ENCODE measurements around the gene NRXN3.

The NRXN3 gene

DNA sequence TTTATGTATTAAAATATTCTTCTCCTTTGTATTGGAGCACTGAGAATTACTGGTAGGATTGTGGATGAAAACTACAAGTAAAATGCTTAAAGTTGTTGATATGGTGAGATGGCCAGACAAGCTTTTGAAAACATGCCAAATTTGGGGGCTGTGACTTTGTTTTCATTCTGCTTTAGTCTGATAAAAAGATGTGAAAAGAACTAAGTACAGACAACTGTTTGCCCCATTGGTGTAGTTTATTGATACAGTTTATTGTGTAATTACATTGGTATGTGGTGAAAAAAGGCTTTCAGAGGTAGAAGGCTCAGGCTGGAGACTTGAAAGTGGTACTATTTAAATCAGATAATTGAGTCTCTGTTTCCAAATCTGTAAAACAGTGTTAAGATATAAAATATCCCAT is 1294.3 kb downstream of the NRXN3 start:
- no peak for DNase-seq

DNA sequence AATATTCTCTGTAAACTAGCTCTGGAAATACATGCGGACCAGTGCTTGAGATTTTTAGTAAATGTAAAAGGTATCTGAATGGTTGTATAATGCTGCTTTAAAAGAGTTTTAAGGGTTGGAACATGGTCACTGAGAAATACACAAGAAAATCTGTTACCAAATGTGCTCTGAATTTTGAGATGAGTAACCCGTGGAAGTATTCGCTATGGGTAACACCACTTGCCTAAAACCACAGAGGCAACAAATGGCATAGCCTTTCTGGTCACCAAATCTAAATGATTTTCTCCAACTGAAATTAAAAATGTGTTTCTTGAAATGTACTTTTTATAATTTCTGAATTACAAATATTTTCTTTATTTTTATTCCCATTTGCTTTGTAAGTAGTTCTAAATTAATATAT is 1295.5 kb downstream of the NRXN3 start:
- DNase-seq: no peak

DNA sequence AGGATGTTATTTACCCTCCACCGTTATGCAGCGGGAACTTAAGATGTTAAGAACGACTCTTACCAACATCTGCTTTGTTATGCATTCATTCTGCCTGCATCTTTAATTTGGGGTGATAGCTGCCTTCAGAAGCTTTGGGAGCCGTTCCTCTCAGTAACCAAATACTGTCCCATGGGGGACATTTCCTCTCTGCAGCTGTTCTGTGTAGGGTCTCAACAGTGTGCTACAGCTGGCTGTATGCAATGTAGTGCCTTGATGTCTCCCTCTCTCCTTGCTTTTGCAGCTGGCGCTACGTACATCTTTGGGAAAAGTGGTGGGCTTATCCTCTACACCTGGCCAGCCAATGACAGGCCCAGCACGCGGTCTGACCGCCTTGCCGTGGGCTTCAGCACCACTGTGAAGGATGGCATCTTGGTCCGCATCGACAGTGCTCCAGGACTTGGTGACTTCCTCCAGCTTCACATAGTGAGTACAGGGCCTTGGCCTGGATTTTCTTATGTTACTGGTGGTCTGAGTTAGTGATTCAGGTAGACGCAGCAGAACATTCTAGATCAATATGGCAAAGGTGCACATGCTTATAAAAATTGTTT is 1296.9 kb downstream of the NRXN3 start:
- DNase-seq: no peak

DNA sequence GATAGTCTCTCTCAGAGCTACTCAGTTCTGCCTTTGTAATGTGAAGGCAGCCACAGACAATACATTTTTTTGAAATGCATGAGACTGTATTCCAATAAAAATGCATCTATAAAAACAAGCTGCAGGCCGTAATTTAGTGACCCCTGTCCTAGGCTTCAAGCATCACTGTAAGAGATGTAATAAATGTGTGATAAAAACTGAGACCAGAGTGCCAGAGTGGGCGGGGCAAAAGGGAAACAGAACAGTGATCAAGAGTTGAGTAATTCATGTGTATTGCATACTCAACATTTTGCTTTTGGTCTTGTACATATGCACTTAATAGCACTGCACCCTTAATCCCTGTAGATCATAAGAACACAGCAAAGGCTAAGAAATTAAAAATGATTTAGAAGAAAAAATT is 1297.7 kb downstream of the NRXN3 start:
- DNase-seq: no peak

GRCh38 chr14:79468486-79468885 is 1298.3 kb downstream of the NRXN3 start:
- no peak for DNase-seq

- DNase-seq: no peak
Observed at GRCh38 chr14:79473651-79474050, 1303.5 kb downstream of the NRXN3 start.

DNA sequence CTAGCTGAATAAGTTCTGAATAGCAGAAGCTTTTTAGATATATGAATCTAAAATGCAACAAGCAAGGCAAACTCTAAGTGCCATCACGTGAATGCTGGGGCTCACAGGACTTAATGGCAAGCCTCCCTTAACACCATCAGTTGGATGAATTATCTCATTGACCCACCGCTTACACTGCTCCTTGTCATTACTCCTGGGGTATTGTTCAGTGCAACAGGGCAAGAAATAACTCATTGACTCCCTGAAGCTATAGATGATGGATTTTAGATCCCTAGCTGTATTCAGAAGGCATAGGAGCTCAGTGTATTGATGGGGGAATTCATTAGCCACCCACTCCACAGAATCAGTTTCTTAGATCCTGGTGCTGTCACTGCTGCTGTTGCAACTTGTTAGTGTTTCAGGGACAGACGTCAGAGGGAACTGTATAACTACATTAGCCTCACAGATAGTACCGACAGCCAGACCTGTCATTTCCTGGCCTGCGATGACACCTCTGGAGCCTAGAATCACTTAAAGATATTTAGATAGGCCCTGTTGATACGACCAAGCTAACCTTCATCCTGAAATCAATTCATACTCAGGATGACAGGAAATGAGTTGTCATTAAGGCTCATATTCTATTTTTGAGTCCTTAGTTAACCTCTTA is 1305.8 kb downstream of the NRXN3 start:
- DNase-seq: no peak

- no peak for DNase-seq
Observed at GRCh38 chr14:79476552-79476951, 1306.4 kb downstream of the NRXN3 start.

- no peak for DNase-seq
Observed at GRCh38 chr14:79480212-79480611, 1310.0 kb downstream of the NRXN3 start.

DNA sequence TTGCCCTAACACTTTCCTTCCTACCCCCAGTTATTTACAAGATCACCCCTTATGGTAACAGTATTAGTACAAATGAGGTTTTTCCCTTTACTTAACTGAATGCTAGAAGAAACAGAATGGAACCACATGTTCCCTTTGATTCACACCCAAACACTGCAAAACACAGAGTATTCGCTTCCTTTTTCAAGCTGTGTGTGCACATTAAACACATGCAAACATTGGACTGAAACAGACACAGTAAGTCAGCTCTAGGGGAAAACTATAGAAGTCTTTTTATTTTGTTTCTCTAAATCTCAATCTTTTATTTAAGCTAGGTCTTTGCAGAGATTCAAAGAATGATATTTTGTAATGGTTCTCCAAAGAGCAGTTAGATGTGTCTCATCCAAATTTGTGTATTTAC is 1312.7 kb downstream of the NRXN3 start:
- no peak for DNase-seq

DNA sequence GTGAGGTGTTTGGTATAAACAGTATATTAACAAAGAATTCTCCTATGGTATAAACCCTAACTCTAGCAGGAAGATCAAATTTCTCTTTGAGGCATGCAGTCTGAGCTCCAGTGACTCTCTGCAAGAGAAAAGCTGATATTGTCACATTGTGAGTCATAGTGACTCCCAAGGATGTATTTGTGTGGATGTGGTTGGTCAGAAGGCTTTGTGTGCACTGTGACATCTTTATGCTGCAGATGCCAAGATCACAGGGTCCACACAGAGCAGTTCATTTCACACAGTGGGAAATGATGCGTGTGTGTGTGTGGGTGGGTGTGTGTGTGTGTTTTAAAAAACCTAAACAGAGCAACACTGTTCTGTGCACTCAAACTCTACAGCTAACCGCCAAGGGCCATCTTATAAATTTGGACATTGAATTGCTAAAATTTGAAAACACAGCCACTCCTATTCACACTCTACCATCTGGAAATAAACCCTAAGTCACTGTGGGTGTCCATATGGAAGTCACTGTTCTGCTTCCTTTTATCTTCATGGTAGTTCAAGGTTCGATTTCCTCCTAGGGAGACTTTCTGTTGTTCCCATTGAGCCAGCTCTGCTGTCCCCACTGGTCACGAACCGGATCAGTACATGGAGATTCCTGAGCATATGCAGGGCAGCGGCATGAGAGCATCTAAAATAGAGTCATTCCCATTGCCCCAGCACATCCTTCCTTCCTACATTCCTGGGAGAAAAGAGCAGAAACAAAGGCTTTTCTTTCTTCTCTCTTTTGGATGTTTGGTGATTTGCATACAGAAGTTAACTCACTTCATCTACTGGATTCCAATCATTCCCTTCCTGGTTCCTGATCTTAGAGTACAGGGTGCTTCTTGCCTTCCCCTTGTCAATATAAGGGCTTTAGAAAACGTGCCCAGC is 1313.6 kb downstream of the NRXN3 start:
- no peak for DNase-seq

DNA sequence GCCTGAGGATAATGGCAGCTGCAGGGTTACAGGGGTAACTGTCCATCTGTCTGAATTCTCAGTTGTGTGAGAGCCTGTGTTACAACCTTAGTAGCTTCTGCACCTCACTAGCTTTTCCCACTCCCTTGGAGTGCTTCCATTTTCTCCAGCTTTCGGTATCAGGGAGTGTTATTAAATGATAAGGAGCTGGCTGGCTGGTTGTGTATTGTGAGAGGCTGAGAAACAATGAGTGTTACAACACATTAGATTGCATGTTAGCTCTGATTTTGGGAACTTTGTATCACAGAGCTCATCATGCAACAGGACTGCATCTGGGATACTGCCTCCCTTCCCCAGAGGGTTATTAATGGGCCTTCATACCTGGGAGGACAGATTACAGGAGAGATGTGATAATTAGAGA is 1317.5 kb downstream of the NRXN3 start:
- no peak for DNase-seq

DNA sequence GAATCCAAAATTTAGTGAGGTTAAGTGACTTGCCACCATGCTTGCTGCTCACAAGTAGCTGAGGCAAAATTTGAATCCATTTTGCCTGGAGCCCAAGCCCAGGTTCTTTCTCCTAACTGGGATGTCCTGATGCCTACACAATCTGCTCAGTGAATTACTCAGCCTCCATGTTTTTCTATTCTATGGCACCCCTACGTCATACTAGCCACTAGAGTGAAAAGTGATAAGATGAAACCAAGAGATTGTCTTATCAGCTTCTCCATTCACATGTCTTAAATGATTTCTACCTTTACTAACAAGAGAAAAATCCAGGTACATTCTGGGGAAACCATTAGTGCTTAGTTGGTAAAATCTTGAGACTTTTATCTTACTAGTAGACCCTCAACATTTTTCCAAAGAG is 1321.0 kb downstream of the NRXN3 start:
- DNase-seq: no peak

GRCh38 chr14:79493081-79493645 is 1323.0 kb downstream of the NRXN3 start:
- no peak for DNase-seq

DNA sequence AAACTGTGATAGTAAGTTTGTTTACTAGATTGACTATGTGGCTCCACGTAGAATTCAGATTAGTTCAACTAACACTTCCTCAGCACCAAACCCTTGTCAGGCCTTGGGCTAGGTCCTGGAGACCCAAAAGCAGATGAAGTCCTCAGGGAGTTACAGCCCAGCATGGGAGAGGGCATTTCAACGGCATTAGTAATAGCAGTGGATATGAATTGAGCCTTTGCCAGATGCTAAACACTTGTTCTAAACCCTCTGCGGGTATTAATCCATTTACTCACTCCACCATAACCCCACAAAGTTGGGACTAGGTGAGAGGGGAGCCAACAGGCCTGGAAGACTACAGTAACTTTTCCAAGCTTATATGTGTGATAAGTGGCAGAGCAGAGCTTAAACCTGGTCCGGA is 1326.5 kb downstream of the NRXN3 start:
- DNase-seq: no peak

GRCh38 chr14:79500489-79500888 is 1330.3 kb downstream of the NRXN3 start:
- DNase-seq: no peak

GRCh38 chr14:79502136-79502750 is 1332.1 kb downstream of the NRXN3 start:
- no peak for DNase-seq

DNA sequence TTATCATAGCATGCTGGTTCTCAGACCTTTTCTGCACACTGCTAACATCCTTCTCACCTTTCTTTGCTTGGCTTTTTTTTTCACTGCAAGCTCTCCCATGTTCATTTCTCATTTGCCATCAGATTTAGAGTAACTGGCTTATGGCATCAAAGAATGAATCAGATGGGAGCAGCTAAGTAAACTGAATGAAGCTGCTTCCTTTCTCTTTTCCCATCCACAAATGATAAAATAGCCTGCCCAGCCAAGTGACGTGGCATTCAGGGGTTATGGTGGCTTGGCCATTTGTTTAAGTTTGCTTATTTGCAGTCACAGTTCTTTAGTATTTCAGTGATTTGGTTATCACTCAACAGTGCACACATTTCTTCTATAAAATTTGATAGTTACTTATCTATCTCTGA is 1332.6 kb downstream of the NRXN3 start:
- no peak for DNase-seq

DNA sequence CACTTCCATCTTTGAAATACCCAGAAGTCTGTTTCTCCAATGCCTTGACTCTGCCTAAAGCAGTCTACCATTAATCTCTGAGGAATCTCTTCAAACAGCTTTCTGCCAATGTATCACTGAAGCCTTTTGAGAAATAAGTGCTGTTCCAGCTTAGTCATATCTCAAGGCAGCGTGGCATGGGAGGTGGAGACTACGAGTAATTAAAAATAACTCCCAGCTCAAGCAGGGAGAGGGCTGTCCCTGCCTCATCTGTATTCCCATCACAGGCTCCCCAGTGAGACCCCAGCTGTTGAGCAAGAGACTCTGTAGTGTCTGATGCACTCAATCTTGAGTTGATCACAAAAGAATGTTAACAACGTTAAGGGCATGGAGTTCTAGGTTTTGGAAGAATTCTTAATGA is 1340.5 kb downstream of the NRXN3 start:
- DNase-seq: no peak

GRCh38 chr14:79511146-79511545 is 1341.0 kb downstream of the NRXN3 start:
- DNase-seq: no peak

DNA sequence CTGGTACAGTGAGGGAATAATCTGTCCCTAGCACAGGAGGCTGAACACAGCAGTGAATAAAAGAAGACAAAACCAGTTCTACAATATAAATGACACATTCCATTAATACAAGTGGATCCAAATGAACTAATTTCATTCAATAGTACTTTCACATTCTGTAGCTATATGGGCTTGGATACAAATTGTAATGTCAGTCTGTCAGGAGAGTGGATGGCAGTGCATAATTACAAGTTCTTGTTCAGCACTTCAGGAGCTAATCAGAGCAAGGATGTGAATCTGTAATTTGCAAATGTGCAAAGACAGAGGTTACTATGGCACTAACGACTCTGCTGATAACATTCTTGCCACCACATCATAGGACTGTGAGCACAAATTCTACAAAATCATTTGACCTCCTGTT is 1343.3 kb downstream of the NRXN3 start:
- DNase-seq: no peak

DNA sequence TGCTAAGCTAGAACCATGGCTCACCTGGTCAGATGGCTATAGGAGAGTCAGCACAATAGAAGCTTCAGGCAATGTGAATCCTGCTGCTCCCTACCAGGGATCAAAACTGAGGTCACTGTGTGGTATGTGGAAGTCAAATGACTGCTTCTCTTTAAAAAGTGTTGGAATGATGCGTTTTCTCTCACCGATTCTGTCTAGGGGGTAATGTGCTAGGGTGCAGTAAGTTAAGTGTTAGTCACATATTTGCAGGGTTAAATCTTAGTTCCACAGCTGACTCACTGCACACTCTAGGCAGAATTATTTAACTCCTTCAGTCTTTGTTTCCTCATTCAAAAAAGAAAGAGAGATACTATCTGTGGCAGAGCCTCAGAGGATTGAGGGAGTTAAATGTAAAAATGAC is 1344.5 kb downstream of the NRXN3 start:
- no peak for DNase-seq

GRCh38 chr14:79515158-79515557 is 1345.0 kb downstream of the NRXN3 start:
- DNase-seq: no peak
